ENCODE results near the gene CUEDC1. TPM values are rescaled to one million over a fixed set of nuclear protein-coding genes. Genes with fewer than 3 reads are reported as not detected.

Gene CUEDC1
- total and polyA plus RNA-seq, 2 of the 4 experiments (the other 2 are of a cell fraction) = 4.1 to 21.2 TPM

DNA sequence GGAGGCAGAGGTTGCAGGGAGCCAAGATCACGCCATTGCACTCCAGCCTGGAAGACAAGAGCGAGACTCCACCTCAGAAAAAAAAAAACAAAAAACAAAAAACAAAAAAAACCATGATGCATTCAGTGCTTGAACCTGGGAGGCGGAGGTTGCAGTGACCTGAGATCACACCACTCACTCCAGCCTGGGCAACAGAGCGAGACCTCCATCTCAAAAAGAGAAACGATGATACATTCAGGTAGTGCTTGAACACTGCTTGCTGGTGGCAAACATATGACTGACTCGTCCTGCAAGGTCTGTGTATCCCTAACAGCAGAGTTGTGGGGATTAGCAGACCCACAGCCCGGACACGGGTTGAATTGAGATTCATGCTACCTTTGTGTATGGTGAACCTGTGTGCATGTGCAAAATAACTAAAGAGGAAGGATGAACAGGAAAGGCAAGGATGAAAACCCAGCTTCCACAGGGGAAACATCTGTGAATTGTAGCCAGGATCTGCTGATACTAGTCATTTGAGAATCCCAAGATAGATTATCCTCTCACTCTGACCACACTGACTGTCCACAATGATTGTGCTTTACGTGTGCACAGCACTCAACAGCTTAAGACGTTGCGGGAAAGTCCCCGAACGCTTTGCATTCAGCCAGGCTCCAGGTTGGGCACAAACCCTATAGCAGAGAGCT is 53.0 kb downstream of the CUEDC1 start:
- peak overlapping the region; percentile 66; the same call in 1 of the 2 replicates for H3K14ac ChIP-seq (replicated peaks; ENCODE audit: low read depth, low read length)
- H3K9me1 ChIP-seq (ENCODE audit: insufficient read depth, low read length) = peaks cover 43% of the 10 kb centered on the region
- dilution Hi-C loops (cut with HindIII; ENCODE audit: low sequenced_read_pairs, unreplicated experiment) = no loop called here
- ATAC-seq (ENCODE audit: low read depth) (no peak), DNase-seq (no peak)
- peak overlapping the region; percentile 73 for H2AK5ac ChIP-seq (ENCODE audit: low read depth, low read length)
- peak overlapping the region; percentile 39 for H4K91ac ChIP-seq (ENCODE audit: insufficient read depth, low read depth, low read length)
- H3K23ac ChIP-seq (ENCODE audit: low read depth, low read length) = peak overlapping the region; percentile 22; the same call in 1 of the 2 replicates
- H2AK9ac ChIP-seq (replicated peaks; ENCODE audit: low read depth, low read length, poor library complexity) = peak overlapping the region; percentile 91
- POLR2A ChIA-PET (ENCODE audit: unreplicated experiment) = no interaction called here
- H2AFZ ChIP-seq (replicated peaks; ENCODE audit: low read length, poor library complexity) = peak overlapping the region; percentile 38
- H2BK120ac ChIP-seq (ENCODE audit: low read depth, low read length) = 0 out of 2 replicates have a peak overlapping the region, but pooled peaks have one; percentile 80
- no peak overlapping the region for H3K9ac ChIP-seq (ENCODE audit: low read depth, low read length)
- H2BK5ac ChIP-seq (ENCODE audit: low read depth, low read length, poor library complexity, severe bottlenecking) = peak overlapping the region; percentile 82
- no peaks in the 10 kb centered on the region for H3K9me3 ChIP-seq (ENCODE audit: control insufficient read depth, insufficient read depth, low read length)
- peaks cover 4% of the 10 kb centered on the region; the same call in 1 of the 2 replicates for H4K20me1 ChIP-seq (ENCODE audit: insufficient read depth, low read length)
- H3K56ac ChIP-seq (ENCODE audit: extremely low read depth, insufficient read depth, low read length) = no peak overlapping the region
- H3K18ac ChIP-seq (ENCODE audit: low read depth, low read length) = no peak overlapping the region
- H3K27me3 ChIP-seq (ENCODE audit: control insufficient read depth, insufficient read depth, low read length) = no peaks in the 10 kb centered on the region
- CTCF ChIA-PET = no interaction called here
- H3K4ac ChIP-seq (ENCODE audit: low read depth, low read length) = peak overlapping the region; percentile 61
- H3K36me3 ChIP-seq (ENCODE audit: control insufficient read depth, insufficient read depth, low read length) = peaks cover 2% of the 10 kb centered on the region; the same call in 1 of the 2 replicates
- BruUV-seq (replicated peaks) = no TSS peak
- no peak overlapping the region for H3K4me3 ChIP-seq (ENCODE audit: insufficient read depth, low read depth, low read length)
- H4K8ac ChIP-seq (ENCODE audit: low read depth in 2 of 2, low read length in 2 of 2) = peak overlapping the region; percentile 21 to 69; a peak in 3 of 4 replicates
- peaks cover 41% of the 10 kb centered on the region for H3K4me1 ChIP-seq (ENCODE audit: control insufficient read depth, insufficient read depth, low read length)
- peak overlapping the region; percentile 43; the same call in 1 of the 2 replicates for H4K5ac ChIP-seq (ENCODE audit: low read depth, low read length)
- in situ Hi-C loops (cut with MboI; ENCODE audit: low sequenced_read_pairs) = no loop called here
- no peak for TF ChIP-seq POLR2A (IDR thresholded peaks at IDR 0.05; ENCODE audit: low read depth, low read length)
- TF ChIP-seq, protein P1, sequence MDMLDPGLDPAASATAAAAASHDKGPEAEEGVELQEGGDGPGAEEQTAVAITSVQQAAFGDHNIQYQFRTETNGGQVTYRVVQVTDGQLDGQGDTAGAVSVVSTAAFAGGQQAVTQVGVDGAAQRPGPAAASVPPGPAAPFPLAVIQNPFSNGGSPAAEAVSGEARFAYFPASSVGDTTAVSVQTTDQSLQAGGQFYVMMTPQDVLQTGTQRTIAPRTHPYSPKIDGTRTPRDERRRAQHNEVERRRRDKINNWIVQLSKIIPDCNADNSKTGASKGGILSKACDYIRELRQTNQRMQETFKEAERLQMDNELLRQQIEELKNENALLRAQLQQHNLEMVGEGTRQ (IDR thresholded peaks at IDR 0.05; ENCODE audit: low read depth, low read length) = no peak
- TF ChIP-seq, protein P2, sequence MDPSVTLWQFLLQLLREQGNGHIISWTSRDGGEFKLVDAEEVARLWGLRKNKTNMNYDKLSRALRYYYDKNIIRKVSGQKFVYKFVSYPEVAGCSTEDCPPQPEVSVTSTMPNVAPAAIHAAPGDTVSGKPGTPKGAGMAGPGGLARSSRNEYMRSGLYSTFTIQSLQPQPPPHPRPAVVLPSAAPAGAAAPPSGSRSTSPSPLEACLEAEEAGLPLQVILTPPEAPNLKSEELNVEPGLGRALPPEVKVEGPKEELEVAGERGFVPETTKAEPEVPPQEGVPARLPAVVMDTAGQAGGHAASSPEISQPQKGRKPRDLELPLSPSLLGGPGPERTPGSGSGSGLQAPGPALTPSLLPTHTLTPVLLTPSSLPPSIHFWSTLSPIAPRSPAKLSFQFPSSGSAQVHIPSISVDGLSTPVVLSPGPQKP (IDR thresholded peaks at IDR 0.05; ENCODE audit: borderline replicate concordance, low read depth, low read length) = no peak
- TF ChIP-seq RAD21 (IDR thresholded peaks at IDR 0.05; ENCODE audit: low read length) = no peak
- no peak for TF ChIP-seq CEBPB (IDR thresholded peaks at IDR 0.05; ENCODE audit: low read depth, low read length)
- peaks cover 61 to 87% of the 10 kb centered on the region in 2 experiments for H3K79me1 ChIP-seq (ENCODE audit: low read depth in 1 of 2, low read length in 2 of 2)
- peak overlapping the region; percentile 44; the same call in 1 of the 2 replicates for H2BK20ac ChIP-seq (ENCODE audit: low read depth, low read length)
- H3K4me2 ChIP-seq (ENCODE audit: low read depth, low read length) = no peak overlapping the region
- H3K27ac ChIP-seq (ENCODE audit: insufficient read depth, low read length) = no peak overlapping the region
- intact Hi-C loops (cut with micrococcal nuclease) = no loop called here
- WGBS, 2 experiments (ENCODE audit: extremely low coverage in 2 of 2, insufficient read length in 1 of 2) = 94% methylated on average over 3 of the region's 13 CpGs; no CpG with 5 or more reads in 1 of the 2 experiments
- peak overlapping the region; percentile 33; the same call in 1 of the 3 replicates for H2BK15ac ChIP-seq (ENCODE audit: low read depth, low read length)

Data from IMR-90 (cell line).